ENCODE data around the gene EDNRA. TPM values are rescaled to one million over a fixed set of nuclear protein-coding genes. Genes with fewer than 3 reads are reported as not detected.

The EDNRA gene
- total RNA-seq, 1 experiment from 2014 or later: not detected

- no TSS peak for BruUV-seq (replicated peaks)
- no peak for DNase-seq (ENCODE audit: unreplicated experiment)
- Mint-ChIP-seq H3K27ac (ENCODE audit: low read depth, unreplicated experiment) (no peak overlapping the region), H3K4me3 (ENCODE audit: unreplicated experiment) (no peak overlapping the region), H3K4me1 (ENCODE audit: insufficient read depth, unreplicated experiment) (peaks cover 16% of the 10 kb centered on the region), H3K36me3 (ENCODE audit: insufficient read depth, unreplicated experiment) (peaks cover 6% of the 10 kb centered on the region), H3K9me3 (ENCODE audit: unreplicated experiment) (peaks cover 7% of the 10 kb centered on the region), H3K27me3 (ENCODE audit: insufficient read depth, unreplicated experiment) (no peaks in the 10 kb centered on the region)
- CTCF ChIA-PET: no interaction called here
- intact Hi-C loops (cut with micrococcal nuclease): no loop called here
- POLR2A ChIA-PET: interaction anchor here (1.4 kb wide), 1 partner anchor 138 kb away, joined by 3 read pairs; no protein-coding TSS in a partner anchor
- TF ChIP-seq CTCF (IDR thresholded peaks at IDR 0.05; ENCODE audit: unreplicated experiment): no peak
These were observed 401 bp upstream of the EDNRA start for GRCh38 chr4:147480502-147480890.

DNA sequence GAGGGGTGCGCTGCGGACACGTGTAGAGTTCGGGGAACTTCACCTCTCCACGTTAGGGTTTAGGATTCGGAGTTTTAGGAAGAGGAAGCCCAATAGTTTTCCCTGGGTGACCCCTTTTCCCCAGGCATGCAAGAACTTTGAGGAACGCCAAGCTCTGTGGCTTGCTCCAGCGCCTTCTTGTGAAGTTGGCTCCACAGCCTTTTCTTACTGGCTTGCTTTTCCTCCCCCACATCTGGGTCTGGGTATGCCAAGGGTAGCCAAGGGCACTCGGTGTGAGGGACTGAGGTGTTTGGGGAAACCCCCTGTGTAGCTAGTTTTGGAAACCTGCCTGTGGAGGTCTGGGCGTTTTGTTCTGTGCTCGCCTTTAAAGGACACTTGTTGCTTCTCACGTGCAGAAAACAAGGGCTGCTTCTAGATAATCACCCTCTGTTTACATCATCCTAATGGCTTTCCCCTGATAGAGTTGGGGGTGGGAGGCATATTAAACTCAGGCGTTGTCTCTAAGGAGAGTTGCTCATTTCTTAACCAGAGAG, 746 bp downstream of the EDNRA start:
- CTCF ChIA-PET: interaction anchor here (0.5 to 0.7 kb wide), 5 partner anchors 87 to 463 kb away, joined by 3 to 5 read pairs (median 4); no protein-coding TSS in a partner anchor
- POLR2A ChIA-PET: interaction anchor here (0.7 kb wide), 1 partner anchor 361 kb away, joined by 3 read pairs; no protein-coding TSS in a partner anchor
- no peak overlapping the region for H3K27ac Mint-ChIP-seq (ENCODE audit: low read depth, unreplicated experiment)
- intact Hi-C loops (cut with micrococcal nuclease): no loop called here
- H3K36me3 Mint-ChIP-seq (ENCODE audit: insufficient read depth, unreplicated experiment): peaks cover 6% of the 10 kb centered on the region
- no TSS peak for BruUV-seq (replicated peaks)
- no peak for DNase-seq (ENCODE audit: unreplicated experiment)
- no peak overlapping the region for H3K4me3 Mint-ChIP-seq (ENCODE audit: unreplicated experiment)
- no peak for TF ChIP-seq CTCF (IDR thresholded peaks at IDR 0.05; ENCODE audit: unreplicated experiment)
- H3K9me3 Mint-ChIP-seq (ENCODE audit: unreplicated experiment): peaks cover 7% of the 10 kb centered on the region
- no peaks in the 10 kb centered on the region for H3K27me3 Mint-ChIP-seq (ENCODE audit: insufficient read depth, unreplicated experiment)
- peaks cover 16% of the 10 kb centered on the region for H3K4me1 Mint-ChIP-seq (ENCODE audit: insufficient read depth, unreplicated experiment)

GRCh38 chr4:147482281-147482680, 1.4 kb downstream of the EDNRA start:
- ChIA-PET POLR2A (interaction anchor here (0.5 to 0.7 kb wide), 3 partner anchors 26 to 972 kb away, joined by 3 to 5 read pairs (median 3); no protein-coding TSS in a partner anchor), CTCF (interaction anchor here (0.7 to 0.9 kb wide), 2 partner anchors 150 to 281 kb away, joined by 3 to 4 read pairs; no protein-coding TSS in a partner anchor)
- Mint-ChIP-seq H3K4me1 (ENCODE audit: insufficient read depth, unreplicated experiment) (peaks cover 16% of the 10 kb centered on the region), H3K9me3 (ENCODE audit: unreplicated experiment) (peaks cover 7% of the 10 kb centered on the region), H3K4me3 (ENCODE audit: unreplicated experiment) (no peak overlapping the region), H3K27me3 (ENCODE audit: insufficient read depth, unreplicated experiment) (no peaks in the 10 kb centered on the region), H3K36me3 (ENCODE audit: insufficient read depth, unreplicated experiment) (peaks cover 6% of the 10 kb centered on the region), H3K27ac (ENCODE audit: low read depth, unreplicated experiment) (no peak overlapping the region)
- intact Hi-C loops (cut with micrococcal nuclease): no loop called here
- BruUV-seq (replicated peaks): no TSS peak
- no peak for TF ChIP-seq CTCF (IDR thresholded peaks at IDR 0.05; ENCODE audit: unreplicated experiment)
- DNase-seq (ENCODE audit: unreplicated experiment): peak; percentile 17

- peaks cover 7% of the 10 kb centered on the region for H3K9me3 Mint-ChIP-seq (ENCODE audit: unreplicated experiment)
- CTCF ChIA-PET: interaction anchor here (0.6 kb wide), 1 partner anchor 98 kb away, joined by 3 read pairs; no protein-coding TSS in a partner anchor
These were observed 4.3 kb downstream of the EDNRA start for GRCh38 chr4:147485167-147485566.

More at GRCh38 chr4:147485167-147485566, 4.3 kb downstream of the EDNRA start:
- intact Hi-C loops (cut with micrococcal nuclease): no loop called here
- Mint-ChIP-seq H3K4me1 (ENCODE audit: insufficient read depth, unreplicated experiment) (peaks cover 4% of the 10 kb centered on the region), H3K4me3 (ENCODE audit: unreplicated experiment) (no peak overlapping the region), H3K27me3 (ENCODE audit: insufficient read depth, unreplicated experiment) (no peaks in the 10 kb centered on the region), H3K36me3 (ENCODE audit: insufficient read depth, unreplicated experiment) (peaks cover 6% of the 10 kb centered on the region), H3K27ac (ENCODE audit: low read depth, unreplicated experiment) (no peak overlapping the region)
- no TSS peak for BruUV-seq (replicated peaks)
- DNase-seq (ENCODE audit: unreplicated experiment): no peak
- POLR2A ChIA-PET: no interaction called here
- no peak for TF ChIP-seq CTCF (IDR thresholded peaks at IDR 0.05; ENCODE audit: unreplicated experiment)

Data from MCF 10A (cell line).